ENCODE data around the gene NODAL.

The NODAL gene

GRCh38 chr10:70448236-70448635 is 6.8 kb upstream of the NODAL start:
- Histone ChIP-seq H3K27me3 (ENCODE audit: control insufficient read depth, insufficient read depth, low read length, poor library complexity, severe bottlenecking) (peaks cover 10% of the 10 kb centered on the region), H3K36me3 (ENCODE audit: control insufficient read depth, insufficient read depth, low read length) (no peaks in the 10 kb centered on the region), H3K9me3 (ENCODE audit: control insufficient read depth, low read length) (no peaks in the 10 kb centered on the region), H3K4me1 (ENCODE audit: control insufficient read depth, insufficient read depth, low read length) (peaks cover 6% of the 10 kb centered on the region), H3K4me3 (ENCODE audit: insufficient read depth, low read depth, low read length) (no peak overlapping the region), H3K27ac (ENCODE audit: insufficient read depth, low read depth, low read length, poor library complexity, severe bottlenecking) (no peak overlapping the region)
- WGBS, 2 experiments, result 84 to 90% methylated on average over 2 of the region's 2 CpGs

GRCh38 chr10:70445718-70446657 is 4.5 kb upstream of the NODAL start:
- Histone ChIP-seq H3K9me3 (ENCODE audit: control insufficient read depth, low read length) (no peaks in the 10 kb centered on the region), H3K36me3 (ENCODE audit: control insufficient read depth, insufficient read depth, low read length) (no peaks in the 10 kb centered on the region), H3K27me3 (ENCODE audit: control insufficient read depth, insufficient read depth, low read length, poor library complexity, severe bottlenecking) (peaks cover 32% of the 10 kb centered on the region), H3K4me3 (ENCODE audit: insufficient read depth, low read depth, low read length) (no peak overlapping the region), H3K27ac (ENCODE audit: insufficient read depth, low read depth, low read length, poor library complexity, severe bottlenecking) (no peak overlapping the region), H3K4me1 (ENCODE audit: control insufficient read depth, insufficient read depth, low read length) (peaks cover 11% of the 10 kb centered on the region)
- WGBS, 2 experiments, result 77 to 80% methylated on average over 7 to 8 of the region's 8 CpGs

- Histone ChIP-seq H3K4me3 (ENCODE audit: insufficient read depth, low read depth, low read length) (no peak overlapping the region), H3K27ac (ENCODE audit: insufficient read depth, low read depth, low read length, poor library complexity, severe bottlenecking) (no peak overlapping the region), H3K27me3 (ENCODE audit: control insufficient read depth, insufficient read depth, low read length, poor library complexity, severe bottlenecking) (peaks cover 45% of the 10 kb centered on the region), H3K9me3 (ENCODE audit: control insufficient read depth, low read length) (no peaks in the 10 kb centered on the region), H3K36me3 (ENCODE audit: control insufficient read depth, insufficient read depth, low read length) (no peaks in the 10 kb centered on the region), H3K4me1 (ENCODE audit: control insufficient read depth, insufficient read depth, low read length) (peaks cover 8% of the 10 kb centered on the region)
- 90 to 94% methylated on average over 4 of the region's 4 CpGs for WGBS, 2 experiments
Measured at GRCh38 chr10:70444744-70445143, 3.3 kb upstream of the NODAL start.

- H3K27me3 ChIP-seq (ENCODE audit: control insufficient read depth, insufficient read depth, low read length, poor library complexity, severe bottlenecking), result peaks cover 67% of the 10 kb centered on the region
- H3K4me3 ChIP-seq (ENCODE audit: insufficient read depth, low read depth, low read length), result no peak overlapping the region
- peaks cover 8% of the 10 kb centered on the region for H3K4me1 ChIP-seq (ENCODE audit: control insufficient read depth, insufficient read depth, low read length)
- no peaks in the 10 kb centered on the region for H3K9me3 ChIP-seq (ENCODE audit: control insufficient read depth, low read length)
- H3K27ac ChIP-seq (ENCODE audit: insufficient read depth, low read depth, low read length, poor library complexity, severe bottlenecking), result no peak overlapping the region
- no peaks in the 10 kb centered on the region for H3K36me3 ChIP-seq (ENCODE audit: control insufficient read depth, insufficient read depth, low read length)
- WGBS, 2 experiments, result 39 to 44% methylated on average over 6 of the region's 6 CpGs
Measured at GRCh38 chr10:70442332-70442988, 979 bp upstream of the NODAL start.

GRCh38 chr10:70441895-70442309 is 421 bp upstream of the NODAL start:
- H3K27ac ChIP-seq (ENCODE audit: insufficient read depth, low read depth, low read length, poor library complexity, severe bottlenecking), result no peak overlapping the region
- H3K36me3 ChIP-seq (ENCODE audit: control insufficient read depth, insufficient read depth, low read length), result no peaks in the 10 kb centered on the region
- no peaks in the 10 kb centered on the region for H3K9me3 ChIP-seq (ENCODE audit: control insufficient read depth, low read length)
- 8 to 10% methylated on average over 12 of the region's 12 CpGs for WGBS, 2 experiments
- H3K4me3 ChIP-seq (ENCODE audit: insufficient read depth, low read depth, low read length), result no peak overlapping the region
- H3K27me3 ChIP-seq (ENCODE audit: control insufficient read depth, insufficient read depth, low read length, poor library complexity, severe bottlenecking), result peaks cover 68% of the 10 kb centered on the region
- H3K4me1 ChIP-seq (ENCODE audit: control insufficient read depth, insufficient read depth, low read length), result peaks cover 8% of the 10 kb centered on the region

- WGBS, 2 experiments, result 3% methylated on average over 69 of the region's 69 CpGs
- H3K27ac ChIP-seq (ENCODE audit: insufficient read depth, low read depth, low read length, poor library complexity, severe bottlenecking), result no peak overlapping the region
- no peaks in the 10 kb centered on the region for H3K36me3 ChIP-seq (ENCODE audit: control insufficient read depth, insufficient read depth, low read length)
- H3K4me1 ChIP-seq (ENCODE audit: control insufficient read depth, insufficient read depth, low read length), result peaks cover 8% of the 10 kb centered on the region
- H3K4me3 ChIP-seq (ENCODE audit: insufficient read depth, low read depth, low read length), result peak overlapping the region; percentile 8
- H3K9me3 ChIP-seq (ENCODE audit: control insufficient read depth, low read length), result no peaks in the 10 kb centered on the region
- H3K27me3 ChIP-seq (ENCODE audit: control insufficient read depth, insufficient read depth, low read length, poor library complexity, severe bottlenecking), result peaks cover 68% of the 10 kb centered on the region
Measured at GRCh38 chr10:70440296-70441160, 953 bp downstream of the NODAL start.

- peaks cover 8% of the 10 kb centered on the region for H3K4me1 ChIP-seq (ENCODE audit: control insufficient read depth, insufficient read depth, low read length)
- peaks cover 53% of the 10 kb centered on the region for H3K27me3 ChIP-seq (ENCODE audit: control insufficient read depth, insufficient read depth, low read length, poor library complexity, severe bottlenecking)
- H3K27ac ChIP-seq (ENCODE audit: insufficient read depth, low read depth, low read length, poor library complexity, severe bottlenecking), result no peak overlapping the region
- no peak overlapping the region for H3K4me3 ChIP-seq (ENCODE audit: insufficient read depth, low read depth, low read length)
- no peaks in the 10 kb centered on the region for H3K9me3 ChIP-seq (ENCODE audit: control insufficient read depth, low read length)
- WGBS, 2 experiments, result 58 to 67% methylated on average over 5 of the region's 5 CpGs
- H3K36me3 ChIP-seq (ENCODE audit: control insufficient read depth, insufficient read depth, low read length), result no peaks in the 10 kb centered on the region
Measured at GRCh38 chr10:70437721-70438120, 3.8 kb downstream of the NODAL start.

- 94 to 96% methylated on average over 19 of the region's 19 CpGs for WGBS, 2 experiments
- Histone ChIP-seq H3K9me3 (ENCODE audit: control insufficient read depth, low read length) (no peaks in the 10 kb centered on the region), H3K27me3 (ENCODE audit: control insufficient read depth, insufficient read depth, low read length, poor library complexity, severe bottlenecking) (peaks cover 31% of the 10 kb centered on the region), H3K4me3 (ENCODE audit: insufficient read depth, low read depth, low read length) (no peak overlapping the region), H3K4me1 (ENCODE audit: control insufficient read depth, insufficient read depth, low read length) (peaks cover 6% of the 10 kb centered on the region), H3K36me3 (ENCODE audit: control insufficient read depth, insufficient read depth, low read length) (no peaks in the 10 kb centered on the region), H3K27ac (ENCODE audit: insufficient read depth, low read depth, low read length, poor library complexity, severe bottlenecking) (no peak overlapping the region)
Measured at GRCh38 chr10:70435241-70436085, 6.0 kb downstream of the NODAL start.

GRCh38 chr10:70433581-70434280 is 7.8 kb downstream of the NODAL start:
- Histone ChIP-seq H3K27me3 (ENCODE audit: control insufficient read depth, insufficient read depth, low read length, poor library complexity, severe bottlenecking) (peaks cover 13% of the 10 kb centered on the region), H3K4me3 (ENCODE audit: insufficient read depth, low read depth, low read length) (no peak overlapping the region), H3K27ac (ENCODE audit: insufficient read depth, low read depth, low read length, poor library complexity, severe bottlenecking) (no peak overlapping the region), H3K9me3 (ENCODE audit: control insufficient read depth, low read length) (no peaks in the 10 kb centered on the region), H3K4me1 (ENCODE audit: control insufficient read depth, insufficient read depth, low read length) (peaks cover 7% of the 10 kb centered on the region), H3K36me3 (ENCODE audit: control insufficient read depth, insufficient read depth, low read length) (peaks cover 2% of the 10 kb centered on the region)
- 88 to 90% methylated on average over 8 to 9 of the region's 9 CpGs for WGBS, 2 experiments
